Retinal pigment epithelial cell (primary cell): Measurements from ENCODE around the gene ZNF654.
"Not testable (repeated sequence)": the region's sequence is repeated elsewhere in the genome, so short reads cannot be mapped to it uniquely, and the experiment has no call there.

Experiments used
- DNase-seq: peaks from one replicate; pipeline ENCODE4 v3.0.0-alpha.2; 2010; ENCODE audit warnings: low read depth
- H3K4me3 ChIP-seq: 2 replicates; pipeline ENCODE4 v1.5.1; 2011; ENCODE audit warnings: mild to moderate bottlenecking, low read length, control low read depth, moderate library complexity
- CTCF ChIP-seq: conservative IDR thresholded peaks from 2 replicates; pipeline ENCODE4 v1.5.1; 2011; ENCODE audit warnings: low read depth, low read length, control low read depth, inconsistent platforms

Gene ZNF654

DNA sequence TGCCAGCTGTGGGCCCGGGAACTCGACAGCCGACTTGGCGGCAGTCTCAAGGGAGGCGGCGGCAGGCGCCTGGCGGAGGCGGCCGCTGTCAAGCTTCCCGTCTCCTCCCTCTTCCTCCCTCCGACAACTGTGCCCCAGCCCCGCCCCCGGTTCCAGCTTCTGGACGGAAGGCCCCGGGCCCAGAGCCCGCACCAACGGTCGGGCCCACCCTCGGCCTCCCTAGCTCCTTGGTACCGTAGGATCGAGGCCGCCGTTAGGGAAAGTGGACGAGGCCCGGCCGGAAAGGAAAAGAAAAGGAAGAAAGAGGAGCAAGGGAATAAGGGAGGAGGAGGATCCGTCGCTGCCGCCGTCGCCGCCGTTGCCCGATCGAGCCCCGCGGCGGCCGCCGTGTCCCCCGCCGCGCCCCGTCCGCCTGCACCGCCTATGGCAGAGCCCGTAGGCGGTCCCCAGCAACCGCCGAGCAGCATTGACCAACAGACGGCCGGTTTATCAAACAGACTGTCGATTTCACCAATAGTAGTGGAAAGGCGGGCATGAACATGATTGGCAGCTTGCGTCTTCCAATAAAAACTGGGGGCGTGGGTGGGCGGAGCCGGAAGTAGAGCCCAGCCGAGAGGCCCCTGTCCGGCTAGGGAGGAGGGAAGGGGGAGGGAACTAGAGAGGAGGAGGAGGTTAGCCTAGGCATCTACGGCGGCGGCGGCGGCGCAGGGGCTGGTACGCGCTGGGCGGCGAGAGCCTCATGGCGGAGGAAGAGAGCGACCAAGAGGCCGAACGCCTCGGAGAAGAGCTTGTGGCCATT lies at the start of gene ZNF654, which contains the start of gene CGGBP1:
Gene ZNF654, plus strand, starts transcription at position 675 of the 799 bp plus-strand sequence. Its CDS starts 65 bp downstream, at position 740.
Gene CGGBP1, minus strand, starts transcription at position 425 of the 799 bp plus-strand sequence. CDS start 3,029 bp downstream, outside the sequence.
- H3K4me3 ChIP-seq: peak within 1 kb of the TSS; percentile 80
- TF ChIP-seq CTCF: no peak
- peak; percentile 97 for DNase-seq

DNA sequence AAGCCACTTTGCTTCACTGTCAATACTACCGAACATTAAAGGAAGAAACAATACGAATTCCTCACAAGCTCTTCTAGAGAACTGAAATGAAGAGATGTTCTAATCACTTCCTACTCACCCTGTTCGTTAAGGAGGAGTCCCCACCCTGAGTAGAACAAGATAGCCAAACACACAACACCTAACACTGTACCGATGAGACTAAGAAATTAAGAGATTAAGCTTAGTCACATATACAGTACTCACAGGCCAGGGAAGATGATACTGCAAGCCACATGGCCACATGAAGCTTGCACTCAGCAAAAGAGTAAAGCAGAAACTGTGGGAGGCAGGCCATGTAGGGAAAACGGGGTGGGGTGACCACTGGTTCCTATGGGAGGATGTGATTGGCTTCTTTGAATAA lies 48.2 kb upstream of the ZNF654 start:
- DNase-seq: no peak
- H3K4me3 ChIP-seq: no peak overlapping the region
- TF ChIP-seq CTCF: no peak

- no peak for TF ChIP-seq CTCF
- no peak overlapping the region for H3K4me3 ChIP-seq
- DNase-seq: no peak
These were observed 45.5 kb upstream of the ZNF654 start for GRCh38 chr3:88013592-88013991.

DNA sequence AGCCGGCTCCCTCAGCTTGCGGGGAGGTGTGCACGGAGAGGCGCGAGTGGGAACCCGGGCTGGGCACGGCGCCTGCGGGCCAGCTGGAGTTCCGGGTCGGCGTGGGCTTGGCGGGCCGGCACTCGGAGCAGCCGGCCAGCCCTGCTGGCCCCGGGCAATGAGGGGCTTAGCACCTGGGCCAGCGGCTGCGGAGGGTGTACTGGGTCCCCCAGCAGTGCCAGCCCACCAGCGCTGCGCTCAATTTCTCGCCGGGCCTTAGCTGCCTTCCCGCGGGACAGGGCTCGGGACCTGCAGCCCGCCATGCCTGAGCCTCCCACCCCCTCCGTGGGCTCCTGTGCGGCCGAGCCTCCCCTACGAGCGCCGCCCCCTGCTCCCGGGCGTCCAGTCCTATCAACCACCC lies 43.4 kb upstream of the ZNF654 start:
- not testable (repeated sequence) for DNase-seq, H3K4me3 ChIP-seq

DNA sequence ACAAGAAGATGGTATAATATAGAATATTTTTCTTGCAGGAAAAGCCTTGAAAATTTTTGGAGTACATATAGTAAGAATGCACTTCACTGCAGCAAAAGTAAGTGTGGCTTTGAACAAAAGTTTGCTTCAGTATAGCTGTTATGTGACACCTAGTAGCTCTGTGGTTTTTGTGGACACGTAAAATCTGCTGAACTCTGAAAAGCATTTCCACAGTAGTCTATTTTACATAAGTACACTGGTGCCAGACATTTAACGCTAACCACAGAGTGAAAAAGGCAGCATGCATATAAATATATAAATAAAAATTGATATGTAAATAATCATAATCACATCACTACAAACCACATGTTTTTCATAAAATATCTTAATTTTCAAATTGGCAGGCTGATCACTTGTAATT lies 40.0 kb upstream of the ZNF654 start:
- no peak for TF ChIP-seq CTCF
- no peak for DNase-seq
- H3K4me3 ChIP-seq: no peak overlapping the region

DNA sequence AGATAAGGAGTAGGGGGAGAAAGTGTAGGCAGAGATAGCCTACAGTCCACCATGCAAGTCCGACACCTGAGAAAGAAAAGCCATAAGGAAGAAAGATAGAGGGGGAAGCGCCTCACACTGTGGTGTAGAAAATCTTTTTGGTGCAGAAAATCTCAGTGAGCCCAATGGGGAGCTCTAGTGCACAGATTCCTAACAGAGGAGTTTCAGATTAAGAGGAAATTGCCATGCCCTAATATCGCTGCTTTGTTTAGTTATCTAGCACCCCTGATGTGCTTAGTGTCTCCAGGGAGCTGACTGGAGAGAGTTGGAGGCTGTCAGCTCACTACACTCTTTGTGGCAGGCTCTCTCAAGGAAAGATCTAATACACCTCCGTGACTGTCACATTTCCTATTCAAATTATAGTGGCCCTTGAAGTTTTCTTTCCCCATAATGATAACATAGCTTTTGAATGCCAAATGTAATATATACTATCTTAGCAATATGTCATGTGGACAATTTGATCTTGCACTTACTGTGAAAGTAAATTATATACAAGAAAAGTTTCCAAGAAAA lies 34.0 kb upstream of the ZNF654 start:
- DNase-seq: no peak
- H3K4me3 ChIP-seq: no peak overlapping the region
- TF ChIP-seq CTCF: no peak

DNA sequence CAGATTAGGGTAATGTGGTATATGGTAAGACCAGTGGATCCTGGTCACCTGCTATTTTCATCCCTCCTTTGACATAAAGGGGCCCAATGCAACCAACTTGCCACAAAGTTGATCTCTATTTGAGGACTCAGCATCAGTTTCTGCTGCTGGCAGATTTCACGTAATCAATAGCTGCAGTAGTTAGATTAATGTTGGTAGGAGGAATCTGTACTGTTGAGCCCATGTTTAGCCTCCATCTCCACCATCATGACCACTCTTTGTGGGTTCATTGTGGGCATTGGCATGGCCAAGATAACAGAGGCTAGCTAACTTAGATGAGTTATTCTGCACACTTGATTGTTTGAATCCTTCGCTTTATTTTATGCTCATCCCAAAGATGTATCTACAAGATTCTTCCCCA lies 30.2 kb upstream of the ZNF654 start:
- no peak for DNase-seq
- H3K4me3 ChIP-seq: no peak overlapping the region
- TF ChIP-seq CTCF: no peak
